Mesenchymal stem cell (in vitro differentiated cells and primary cell): ENCODE data around the gene FBXO27.

Experiments
- DNase-seq: peaks from one replicate; pipeline ENCODE4 v3.0.0-alpha.2; 2013
- H2AFZ ChIP-seq: one replicate; pipeline ENCODE4 v1.6.1; 2013; ENCODE audit warnings: low read depth, mild to moderate bottlenecking, control low read depth, inconsistent platforms, low read length, moderate library complexity
- H2AK5ac ChIP-seq: 2 replicates; pipeline ENCODE4 v1.6.1; 2013; ENCODE audit warnings: low read length, moderate library complexity, mild to moderate bottlenecking, inconsistent platforms; ENCODE audit not compliant: severe bottlenecking
- H2BK120ac ChIP-seq: one replicate; pipeline ENCODE4 v1.6.1; 2013; ENCODE audit warnings: low read depth, mild to moderate bottlenecking, inconsistent platforms, low read length, moderate library complexity
- H2BK12ac ChIP-seq, 2 experiments: one replicate each; pipeline ENCODE4 v1.6.1; 2013; ENCODE audit warnings: inconsistent platforms in 2 of 2, low read length in 2 of 2, mild to moderate bottlenecking in 2 of 2, moderate library complexity in 2 of 2, control low read depth in 1 of 2
- H2BK15ac ChIP-seq: one replicate; pipeline ENCODE4 v1.6.1; 2013; ENCODE audit warnings: mild to moderate bottlenecking, low read depth, inconsistent platforms; ENCODE audit not compliant: poor library complexity, severe bottlenecking
- H2BK5ac ChIP-seq: 2 replicates; pipeline ENCODE4 v1.6.1; 2013; ENCODE audit warnings: low read depth, mild to moderate bottlenecking, low read length, control low read depth, inconsistent platforms; ENCODE audit not compliant: poor library complexity, severe bottlenecking
- H3K14ac ChIP-seq, 2 experiments: one replicate each; pipeline ENCODE4 v1.6.1; 2013; ENCODE audit warnings: inconsistent platforms in 2 of 2, low read length in 2 of 2, control low read depth in 1 of 2, mild to moderate bottlenecking in 1 of 2, moderate library complexity in 1 of 2
- H3K18ac ChIP-seq, 2 experiments: one replicate each; pipeline ENCODE4 v1.6.1; 2013; ENCODE audit warnings: inconsistent platforms in 2 of 2, low read length in 2 of 2, control low read depth in 1 of 2, low read depth in 1 of 2, mild to moderate bottlenecking in 1 of 2
- H3K23ac ChIP-seq, 2 experiments: one replicate each; pipeline ENCODE4 v1.6.1; 2013; ENCODE audit warnings: inconsistent platforms in 2 of 2, low read length in 2 of 2, mild to moderate bottlenecking in 2 of 2, moderate library complexity in 2 of 2, control low read depth in 1 of 2
- H3K27ac ChIP-seq: 2 replicates; pipeline ENCODE4 v1.5.1; 2013; ENCODE audit warnings: mild to moderate bottlenecking, moderate library complexity, low read length, control low read depth, inconsistent platforms; ENCODE audit not compliant: poor library complexity, severe bottlenecking
- H3K27me3 ChIP-seq, 2 experiments: 2 replicates each; pipeline versions ENCODE4 v1.6.1 to v1.7.0; 2013; ENCODE audit warnings: low read length in 2 of 2, mild to moderate bottlenecking in 2 of 2, moderate library complexity in 2 of 2, control low read depth in 1 of 2, inconsistent platforms in 1 of 2; ENCODE audit not compliant: control insufficient read depth in 1 of 2, insufficient read depth in 1 of 2
- H3K36me3 ChIP-seq, 2 experiments: 2 replicates each; pipeline versions ENCODE4 v1.6.1 to v1.7.0; 2013; ENCODE audit warnings: low read length in 2 of 2, control low read depth in 1 of 2, inconsistent platforms in 1 of 2, low read depth in 1 of 2, mild to moderate bottlenecking in 1 of 2; ENCODE audit not compliant: insufficient read depth in 2 of 2, control insufficient read depth in 1 of 2
- H3K4ac ChIP-seq, 2 experiments: one replicate each; pipeline ENCODE4 v1.6.1; 2013; ENCODE audit warnings: inconsistent platforms in 2 of 2, low read length in 2 of 2, mild to moderate bottlenecking in 2 of 2, moderate library complexity in 2 of 2, control low read depth in 1 of 2, low read depth in 1 of 2
- H3K4me1 ChIP-seq: 2 replicates; pipeline ENCODE4 v1.6.1; 2013; ENCODE audit warnings: low read depth, low read length, control low read depth; ENCODE audit not compliant: control insufficient read depth, insufficient read depth
- H3K4me2 ChIP-seq: 2 replicates; pipeline ENCODE4 v1.6.1; 2013; ENCODE audit warnings: low read length, mild to moderate bottlenecking, inconsistent platforms; ENCODE audit not compliant: poor library complexity, severe bottlenecking
- H3K4me3 ChIP-seq, 2 experiments: 2 replicates each; pipeline versions ENCODE4 v1.5.1 to v1.7.0; 2013; ENCODE audit warnings: low read length in 2 of 2, mild to moderate bottlenecking in 2 of 2, control low read depth in 1 of 2, low read depth in 1 of 2; ENCODE audit not compliant: insufficient read depth in 1 of 2
- H3K79me1 ChIP-seq: replicated peaks from 2 replicates; pipeline ENCODE4 v1.6.1; 2013; ENCODE audit warnings: mild to moderate bottlenecking, control low read depth, low read length, inconsistent platforms; ENCODE audit not compliant: poor library complexity, severe bottlenecking
- H3K9ac ChIP-seq: 2 replicates; pipeline ENCODE4 v1.7.0; 2013; ENCODE audit warnings: mild to moderate bottlenecking, low read length, moderate library complexity
- H3K9me3 ChIP-seq: 2 replicates; pipeline ENCODE4 v1.7.0; 2013; ENCODE audit warnings: mild to moderate bottlenecking, low read length; ENCODE audit not compliant: control insufficient read depth
- H4K8ac ChIP-seq: one replicate; pipeline ENCODE4 v1.6.1; 2013; ENCODE audit warnings: inconsistent platforms, mild to moderate bottlenecking, low read length, moderate library complexity
- H4K91ac ChIP-seq: one replicate; pipeline ENCODE4 v1.6.1; 2013; ENCODE audit warnings: mild to moderate bottlenecking, low read length, inconsistent platforms
- WGBS: methylation state at CpG from one replicate; pipeline ENCODE4 v1.1.7; 2013; ENCODE audit warnings: mixed read lengths; 5-methylcytosine and 5-hydroxymethylcytosine counted together

FBXO27 gene

GRCh38 chr19:39009001-39009400, 23.3 kb downstream of the FBXO27 start:
- Histone ChIP-seq H3K23ac (no peak overlapping the region), H3K79me1 (no peaks in the 10 kb centered on the region), H3K27ac (no peak overlapping the region), H3K14ac (no peak overlapping the region), H2BK15ac (no peak overlapping the region), H3K9ac (no peak overlapping the region), H3K4me3 (no peak overlapping the region), H2BK5ac (no peak overlapping the region), H2AFZ (no peak overlapping the region), H2AK5ac (no peak overlapping the region), H4K91ac (no peak overlapping the region), H3K9me3 (no peaks in the 10 kb centered on the region), H4K8ac (no peak overlapping the region), H3K4me2 (no peak overlapping the region), H3K18ac (no peak overlapping the region), H3K4ac (no peak overlapping the region), H2BK12ac (no peak overlapping the region), H2BK120ac (no peak overlapping the region), H3K27me3 (no peaks in the 10 kb centered on the region), H3K36me3 (no peaks in the 10 kb centered on the region), H3K4me1 (no peaks in the 10 kb centered on the region)
- DNase-seq = no peak
- 91% methylated on average over 4 of the region's 6 CpGs for WGBS

- Histone ChIP-seq H3K9me3 (no peaks in the 10 kb centered on the region), H3K23ac (no peak overlapping the region), H3K4me3 (no peak overlapping the region), H3K4me1 (no peaks in the 10 kb centered on the region), H3K27me3 (no peaks in the 10 kb centered on the region), H4K8ac (no peak overlapping the region), H3K14ac (no peak overlapping the region), H3K4me2 (no peak overlapping the region), H2AFZ (no peak overlapping the region), H3K18ac (no peak overlapping the region), H3K79me1 (no peaks in the 10 kb centered on the region), H2BK120ac (no peak overlapping the region), H3K27ac (no peak overlapping the region), H3K9ac (no peak overlapping the region), H3K36me3 (no peaks in the 10 kb centered on the region), H4K91ac (no peak overlapping the region), H2AK5ac (no peak overlapping the region), H2BK12ac (no peak overlapping the region), H2BK5ac (no peak overlapping the region), H2BK15ac (no peak overlapping the region), H3K4ac (no peak overlapping the region)
- DNase-seq = no peak
- WGBS = 94% methylated on average over 3 of the region's 6 CpGs
Observed at GRCh38 chr19:39008137-39008536, 24.2 kb downstream of the FBXO27 start.

GRCh38 chr19:39007096-39007495, 25.3 kb downstream of the FBXO27 start:
- 56% methylated on average over 3 of the region's 3 CpGs for WGBS
- Histone ChIP-seq H3K14ac (no peak overlapping the region), H2BK5ac (no peak overlapping the region), H2BK15ac (no peak overlapping the region), H4K8ac (no peak overlapping the region), H3K4me3 (no peak overlapping the region), H3K9me3 (no peaks in the 10 kb centered on the region), H3K79me1 (no peaks in the 10 kb centered on the region), H3K4ac (no peak overlapping the region), H3K9ac (no peak overlapping the region), H2BK120ac (no peak overlapping the region), H3K4me2 (no peak overlapping the region), H3K27me3 (no peaks in the 10 kb centered on the region), H3K18ac (no peak overlapping the region), H2AFZ (no peak overlapping the region), H2AK5ac (no peak overlapping the region), H2BK12ac (no peak overlapping the region), H3K23ac (no peak overlapping the region), H3K4me1 (no peaks in the 10 kb centered on the region), H3K27ac (no peak overlapping the region), H4K91ac (no peak overlapping the region), H3K36me3 (no peaks in the 10 kb centered on the region)
- no peak for DNase-seq

GRCh38 chr19:39004403-39004802, 27.9 kb downstream of the FBXO27 start:
- H3K27ac ChIP-seq = no peak overlapping the region
- H2BK15ac ChIP-seq = no peak overlapping the region
- DNase-seq = no peak
- H3K4me3 ChIP-seq = no peak overlapping the region
- H3K27me3 ChIP-seq = peaks cover 0 to 3% of the 10 kb centered on the region in 2 experiments
- H2AFZ ChIP-seq = no peak overlapping the region
- no peaks in the 10 kb centered on the region for H3K79me1 ChIP-seq
- no peak overlapping the region for H2BK120ac ChIP-seq
- H3K14ac ChIP-seq = no peak overlapping the region
- no peak overlapping the region for H2BK5ac ChIP-seq
- H4K91ac ChIP-seq = no peak overlapping the region
- H3K18ac ChIP-seq = no peak overlapping the region
- no peaks in the 10 kb centered on the region for H3K36me3 ChIP-seq
- H2BK12ac ChIP-seq = no peak overlapping the region
- no peak overlapping the region for H3K4ac ChIP-seq
- no peaks in the 10 kb centered on the region for H3K4me1 ChIP-seq
- H3K4me2 ChIP-seq = no peak overlapping the region
- 78% methylated on average over 6 of the region's 9 CpGs for WGBS
- H3K9ac ChIP-seq = no peak overlapping the region
- H2AK5ac ChIP-seq = no peak overlapping the region
- no peaks in the 10 kb centered on the region for H3K9me3 ChIP-seq
- H4K8ac ChIP-seq = no peak overlapping the region
- H3K23ac ChIP-seq = no peak overlapping the region
